Measurements from ENCODE around the gene ORC3.
"Not testable (repeated sequence)": the region's sequence is repeated elsewhere in the genome, so short reads cannot be mapped to it uniquely, and the experiment has no call there.

Gene ORC3

DNA sequence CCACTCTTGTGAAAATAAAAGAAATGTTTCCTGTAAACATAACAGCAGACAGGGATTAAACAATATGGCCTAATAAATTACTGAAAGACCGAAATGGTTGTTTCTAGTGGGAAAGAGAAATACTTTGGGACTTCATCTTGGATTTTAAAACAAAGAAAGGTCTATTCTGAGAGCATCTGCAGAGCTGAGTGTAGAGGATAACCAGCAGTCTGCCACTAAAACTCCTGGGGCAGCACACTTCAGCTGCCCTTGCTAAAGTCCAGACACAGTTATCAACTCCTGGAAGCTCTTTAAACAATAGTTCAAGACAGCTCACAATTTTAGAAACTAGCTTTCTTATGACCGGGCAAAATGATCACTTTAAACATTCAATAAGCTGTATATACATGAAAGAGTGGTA, 73.5 kb downstream of the ORC3 start:
- no peak for DNase-seq

DNA sequence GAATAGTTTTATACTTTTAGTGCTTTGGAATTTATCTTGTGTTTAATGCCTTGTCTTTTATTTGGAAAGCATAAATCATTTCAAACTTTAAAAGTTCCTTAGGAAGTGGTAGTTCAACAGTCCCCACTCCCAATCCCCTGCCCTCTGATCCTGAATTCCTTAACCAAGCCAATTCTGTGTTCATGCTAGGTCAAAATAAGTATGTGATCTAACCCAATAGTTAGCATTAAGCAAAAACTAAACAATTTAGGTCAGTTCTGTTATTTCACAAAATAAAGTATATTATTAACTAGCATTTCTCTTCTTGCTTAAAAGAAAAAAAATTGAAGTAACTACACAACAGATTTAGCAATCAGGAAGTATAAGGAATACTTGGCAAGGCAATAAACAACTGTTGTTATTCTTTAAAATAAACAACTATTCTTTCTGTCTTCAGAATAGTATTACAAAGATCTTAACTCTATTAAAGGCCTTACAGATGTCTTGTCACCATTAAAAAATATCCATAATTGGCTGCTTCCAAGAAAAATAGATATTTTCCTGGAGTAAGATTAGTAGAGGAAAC, 75.1 kb downstream of the ORC3 start:
- no peak for DNase-seq

DNA sequence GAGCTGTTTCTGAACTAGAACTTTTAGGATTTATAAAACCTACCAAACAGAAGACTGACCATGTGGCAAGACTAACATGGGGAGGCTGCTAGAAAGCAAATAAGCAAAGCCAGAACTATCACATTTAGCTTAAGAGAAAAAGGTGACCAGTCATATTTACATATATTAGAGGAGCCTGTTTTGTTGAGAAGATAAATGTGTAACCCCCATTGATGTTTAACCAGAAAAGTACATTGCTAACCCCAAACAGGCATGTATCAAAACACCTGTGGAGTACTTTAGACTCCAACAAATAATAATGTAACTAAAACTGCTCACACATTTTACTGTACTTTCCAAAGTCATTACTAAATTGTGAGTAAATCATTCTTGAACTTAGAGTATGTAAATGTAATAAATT, 77.1 kb downstream of the ORC3 start:
- no peak for DNase-seq

DNA sequence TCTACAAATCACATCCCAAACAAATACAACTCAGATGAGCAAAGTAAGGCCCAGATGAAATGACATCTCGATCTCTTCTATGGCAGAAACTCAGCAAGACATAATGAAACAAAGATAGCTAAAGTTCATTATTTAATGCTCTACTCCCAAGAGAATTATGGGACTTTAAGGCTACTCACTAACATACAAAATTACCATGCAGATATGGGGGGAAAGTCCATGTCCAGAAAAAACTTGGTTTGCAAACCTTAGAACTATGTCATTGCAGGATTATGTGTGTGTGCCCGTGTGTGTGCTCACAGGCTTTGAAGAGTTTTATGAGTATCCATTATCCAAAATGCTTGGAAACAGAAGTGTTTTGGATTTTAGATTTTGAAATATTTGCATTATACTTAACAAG, 78.1 kb downstream of the ORC3 start:
- no peak for DNase-seq

DNA sequence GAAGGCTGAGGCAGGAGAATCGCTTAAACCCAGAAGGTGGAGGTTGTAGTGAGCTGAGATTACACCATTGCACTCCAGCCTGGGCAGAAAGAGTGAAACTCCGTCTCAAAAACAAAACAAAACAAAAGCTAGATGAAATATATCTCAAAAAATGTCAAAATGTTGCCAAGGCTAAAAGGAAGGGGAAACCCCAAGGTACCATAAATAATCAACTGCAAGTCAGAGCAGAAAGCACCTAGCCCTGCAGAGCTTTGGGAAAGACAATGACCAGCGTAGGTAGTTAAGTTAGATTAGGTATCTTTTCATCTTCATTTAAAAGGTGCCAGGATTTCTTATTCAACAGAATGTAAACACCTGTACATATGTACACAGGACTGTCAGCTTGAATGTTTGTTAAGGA, 79.1 kb downstream of the ORC3 start:
- DNase-seq, result no peak

DNA sequence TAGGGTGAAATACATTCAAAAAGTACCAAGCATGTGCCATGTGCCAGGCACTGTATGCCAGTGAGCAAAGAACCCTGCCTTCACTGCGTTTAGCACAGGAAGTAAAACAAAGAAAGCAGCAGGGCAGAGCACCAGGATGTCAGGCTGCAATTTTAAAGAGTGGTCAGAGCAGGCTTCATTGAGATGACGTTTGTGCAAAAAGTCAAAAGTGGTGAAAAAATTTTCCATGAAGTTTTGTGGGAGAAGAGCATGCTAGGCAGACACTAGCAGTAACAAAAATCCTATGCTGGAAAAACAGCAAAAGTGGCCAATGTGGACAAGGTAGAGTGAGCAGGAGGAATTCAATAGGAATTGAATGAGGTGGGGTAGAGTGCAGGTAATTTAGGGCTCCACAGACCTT, 80.8 kb downstream of the ORC3 start:
- DNase-seq, result no peak

DNA sequence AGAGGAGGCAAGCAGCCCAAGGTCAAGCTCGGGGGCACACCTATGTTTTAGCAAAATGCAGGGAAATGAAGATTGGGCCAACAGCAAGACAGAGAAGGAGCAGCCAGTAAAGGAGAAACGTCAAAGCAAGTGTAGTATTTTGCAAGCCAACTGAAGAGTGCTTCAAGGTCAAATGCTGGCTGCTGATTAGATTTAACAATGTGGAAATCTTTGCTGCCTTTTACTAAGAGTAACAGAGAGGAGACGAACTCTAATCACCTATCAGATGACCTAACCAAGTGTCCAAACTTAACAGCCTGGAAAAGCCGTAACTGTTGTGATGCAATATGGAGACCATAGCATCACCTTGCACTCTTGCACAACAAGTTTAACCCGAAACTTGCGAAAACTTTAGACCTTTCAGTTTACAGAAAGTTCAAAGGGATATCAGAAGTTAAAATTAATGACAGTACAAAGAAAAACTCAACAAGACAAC, 81.7 kb downstream of the ORC3 start:
- no peak for DNase-seq

DNA sequence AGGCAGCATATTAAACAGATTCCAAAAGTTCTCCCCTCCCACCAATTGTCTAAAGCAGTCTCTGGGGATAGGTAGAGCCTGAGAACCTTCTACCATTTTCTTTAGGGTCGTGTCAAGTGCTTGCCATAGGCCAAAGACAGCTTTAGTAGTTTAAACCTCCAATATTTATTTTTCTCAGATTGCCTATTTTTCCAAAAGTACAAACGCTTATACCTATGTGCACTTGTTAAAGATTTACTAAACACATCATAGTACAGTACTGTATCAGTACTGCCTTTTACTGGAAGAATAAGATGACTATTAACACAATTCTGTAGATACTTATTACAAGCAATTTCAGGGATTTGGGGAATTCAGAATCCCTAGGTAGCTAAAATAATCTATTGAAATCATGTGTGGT, 82.7 kb downstream of the ORC3 start:
- DNase-seq, result no peak

DNA sequence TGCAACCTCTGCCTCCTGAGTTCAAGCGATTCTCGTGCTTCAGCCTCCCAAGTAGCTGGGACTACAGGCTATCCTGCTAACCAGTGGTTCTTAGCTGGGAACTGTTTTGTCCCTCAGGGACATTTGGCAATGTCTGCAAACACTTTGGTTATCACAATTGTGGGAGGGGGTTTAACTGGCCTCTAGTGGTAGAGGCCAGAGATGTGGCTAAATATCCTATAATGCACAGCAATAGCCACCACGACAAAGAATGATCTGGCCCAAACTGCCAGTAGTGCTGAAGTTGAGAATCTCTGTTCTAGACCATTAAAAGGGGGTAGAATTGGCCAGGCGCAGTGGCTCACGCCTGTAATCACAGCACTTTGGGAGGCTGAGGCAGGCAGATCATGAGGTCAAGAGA, 83.3 kb downstream of the ORC3 start:
- no peak for DNase-seq

DNA sequence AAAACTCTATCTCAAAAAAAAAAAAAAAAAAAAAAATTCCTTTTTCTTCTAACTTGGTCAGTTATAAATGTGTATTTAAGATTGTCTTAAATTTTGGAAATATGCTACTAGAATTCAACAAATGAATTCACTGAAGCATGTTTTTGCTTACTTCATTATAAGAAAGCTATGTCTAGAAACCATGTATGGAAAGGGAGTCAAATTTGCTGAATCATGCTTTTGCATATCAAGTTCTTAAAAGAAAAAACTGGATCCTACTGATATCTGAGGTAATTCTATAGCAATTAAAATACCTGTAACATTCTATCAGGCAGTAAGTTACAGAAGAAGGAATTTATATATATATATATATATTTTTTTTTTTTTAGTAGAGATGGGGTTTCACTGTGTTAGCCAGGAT, 84.4 kb downstream of the ORC3 start:
- no peak for DNase-seq

DNA sequence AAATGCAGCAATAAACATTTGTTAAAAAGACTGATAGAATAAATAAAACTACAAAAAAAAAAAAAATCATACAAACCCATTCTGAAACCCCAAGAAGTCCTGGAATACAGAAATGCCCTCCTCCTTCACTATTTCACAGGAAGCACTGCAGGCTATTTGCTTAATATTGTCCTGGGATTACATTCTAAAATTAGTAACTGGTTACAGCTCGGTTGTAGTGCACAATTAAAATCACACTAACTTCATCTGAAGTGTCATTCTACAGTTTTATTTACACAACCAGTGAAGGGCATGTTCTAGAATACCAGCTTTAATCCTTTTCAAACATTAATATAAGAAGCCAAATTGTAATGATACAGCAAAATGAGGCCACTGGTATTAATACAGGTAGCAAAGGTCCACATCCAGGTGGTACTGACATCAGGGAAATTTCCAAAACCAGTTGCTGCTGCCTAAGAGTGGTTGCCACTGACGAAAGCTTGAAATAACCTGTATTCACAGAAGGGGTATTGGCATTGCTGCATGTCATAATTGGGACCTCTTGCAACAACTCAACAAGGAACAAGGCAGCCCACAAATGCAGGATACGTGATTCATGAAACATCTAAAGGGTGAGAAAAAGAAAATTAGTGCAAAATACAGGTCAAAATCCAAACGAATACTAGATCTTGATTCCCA, 85.2 kb downstream of the ORC3 start:
- no peak for DNase-seq

DNA sequence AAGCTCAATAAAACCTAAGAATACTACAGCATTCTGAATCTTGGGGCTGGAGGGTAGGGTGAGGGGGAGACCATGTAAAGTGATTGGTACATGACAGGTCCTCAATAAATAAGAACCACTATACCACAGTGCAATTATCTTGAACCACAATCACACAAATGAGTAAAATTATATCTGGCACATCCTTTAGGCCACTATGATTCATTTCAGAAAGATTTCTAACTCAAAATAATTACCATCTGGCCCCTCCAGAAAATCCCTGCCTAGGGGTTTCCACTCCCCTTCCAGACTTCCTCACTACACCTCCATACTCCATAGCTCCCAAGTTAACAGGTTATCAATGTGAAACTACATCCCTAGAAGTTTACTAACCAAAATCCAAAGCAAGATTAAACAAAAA, 92.4 kb downstream of the ORC3 start:
- DNase-seq, result no peak

DNA sequence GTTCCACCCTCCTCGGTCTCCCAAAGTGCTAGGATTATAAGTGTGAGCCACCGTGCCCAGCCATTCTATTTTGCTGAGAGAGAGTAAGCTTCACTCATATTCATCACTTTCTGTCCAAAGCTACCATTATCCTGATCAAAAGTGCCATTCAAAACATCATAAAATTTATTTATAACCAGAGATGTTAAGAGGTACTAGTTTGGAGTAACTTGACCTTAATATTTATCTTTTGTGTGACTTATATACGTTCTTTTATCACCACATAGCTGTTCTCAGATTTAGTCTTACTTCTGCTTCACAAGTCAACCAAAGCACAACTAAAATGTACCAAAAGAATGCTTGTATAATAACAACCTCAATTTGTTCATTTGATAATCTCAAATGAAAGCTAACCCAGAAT, 94.0 kb downstream of the ORC3 start:
- no peak for DNase-seq

DNA sequence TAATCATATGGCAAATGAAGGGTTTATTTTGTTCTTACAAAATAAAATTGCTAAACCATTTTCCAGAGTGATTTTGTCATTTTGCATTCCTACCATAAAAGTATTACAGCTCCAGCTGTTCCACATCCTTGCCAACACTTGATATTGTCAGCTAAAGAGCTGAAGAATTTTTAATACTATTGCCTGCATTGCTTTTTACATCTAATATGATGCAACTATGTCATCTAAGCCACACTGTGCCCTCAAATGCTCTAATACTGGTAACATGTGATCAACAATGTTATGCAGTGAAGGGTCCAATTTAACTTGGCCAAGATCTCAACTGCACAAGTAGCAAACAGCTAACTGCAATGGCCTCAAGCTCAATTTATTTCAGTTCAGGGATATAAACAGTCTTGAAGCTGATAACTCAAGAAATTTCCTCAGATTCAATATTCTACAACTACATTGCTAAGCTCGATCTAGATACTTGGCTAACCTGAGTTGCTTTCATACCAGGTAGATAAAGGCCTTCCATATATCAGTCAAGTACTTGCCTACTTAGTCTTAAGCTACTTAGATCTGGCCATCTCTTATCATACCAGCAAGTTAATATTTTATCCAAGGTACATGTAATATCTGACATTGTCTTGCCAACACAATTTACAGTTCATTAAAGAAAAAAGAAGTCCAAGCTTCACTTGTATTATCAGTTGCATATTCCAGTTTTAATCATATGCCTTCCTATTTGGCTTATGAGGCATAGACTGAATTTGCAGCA, 95.1 kb downstream of the ORC3 start:
- no peak for DNase-seq

DNA sequence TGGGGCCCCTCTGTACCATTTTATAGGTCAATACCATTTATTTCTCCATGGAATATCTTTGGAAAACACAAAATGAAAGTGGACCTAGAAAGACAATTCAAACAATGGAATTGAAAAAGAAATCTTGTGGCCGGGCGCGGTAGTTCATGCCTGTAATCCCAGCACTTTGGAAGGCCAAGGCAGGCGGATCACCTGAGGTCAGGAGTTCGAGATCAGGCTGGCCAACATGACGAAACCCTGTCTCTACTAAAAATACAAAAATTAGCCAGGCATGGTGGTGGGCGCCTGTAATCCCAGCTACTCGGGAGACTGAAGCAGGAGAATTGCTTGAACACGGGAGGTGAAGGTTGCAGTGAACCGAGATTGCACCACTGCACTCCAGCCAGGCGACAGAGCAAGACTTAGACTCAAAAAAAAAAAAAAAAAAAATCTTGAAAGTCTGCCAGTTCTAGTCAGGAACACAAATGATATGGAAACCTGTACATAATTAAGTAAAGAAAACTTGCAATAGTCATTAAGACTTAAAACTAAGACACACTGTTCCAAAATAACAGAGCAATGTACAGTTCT, 96.8 kb downstream of the ORC3 start:
- DNase-seq, result not testable (repeated sequence)

DNA sequence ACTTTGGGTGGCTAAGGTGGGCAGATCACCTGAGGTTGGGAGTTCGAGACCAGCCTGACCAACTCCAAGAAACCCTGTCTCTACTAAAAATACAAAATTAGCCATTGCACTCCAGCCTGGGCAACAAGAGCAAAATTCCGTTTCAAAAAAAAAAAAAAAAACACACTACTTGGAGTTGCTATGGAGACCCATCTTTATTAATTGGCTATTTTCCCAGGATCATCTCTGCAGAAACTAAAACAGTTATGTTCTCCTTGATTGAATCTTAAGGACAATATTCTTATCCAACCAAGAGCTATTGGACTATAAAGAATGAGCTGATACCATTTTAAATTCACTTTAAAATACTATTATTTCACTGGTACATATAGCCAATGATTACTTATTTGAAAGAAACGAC, 97.4 kb downstream of the ORC3 start:
- DNase-seq, result no peak

DNA sequence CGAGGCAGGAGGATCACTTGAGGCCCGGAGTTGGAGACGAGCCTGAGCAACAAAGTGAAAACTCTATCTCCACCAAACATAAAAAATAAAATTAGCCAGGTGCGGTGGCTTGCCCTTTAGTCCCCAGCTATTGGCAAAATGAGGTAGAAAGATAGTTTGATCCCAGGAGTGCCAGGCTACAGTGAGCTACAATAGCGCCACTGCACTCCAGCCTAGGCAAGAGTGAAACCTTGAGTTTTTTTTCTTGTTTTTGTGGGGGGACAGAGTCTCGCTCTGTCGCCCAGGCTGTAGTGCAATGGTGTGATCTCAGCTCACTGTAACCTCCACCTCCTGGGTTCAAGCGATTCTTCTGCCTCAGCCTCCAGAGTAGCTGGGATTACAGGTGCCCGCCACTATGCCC, 98.0 kb downstream of the ORC3 start:
- DNase-seq, result not testable (repeated sequence)

DNA sequence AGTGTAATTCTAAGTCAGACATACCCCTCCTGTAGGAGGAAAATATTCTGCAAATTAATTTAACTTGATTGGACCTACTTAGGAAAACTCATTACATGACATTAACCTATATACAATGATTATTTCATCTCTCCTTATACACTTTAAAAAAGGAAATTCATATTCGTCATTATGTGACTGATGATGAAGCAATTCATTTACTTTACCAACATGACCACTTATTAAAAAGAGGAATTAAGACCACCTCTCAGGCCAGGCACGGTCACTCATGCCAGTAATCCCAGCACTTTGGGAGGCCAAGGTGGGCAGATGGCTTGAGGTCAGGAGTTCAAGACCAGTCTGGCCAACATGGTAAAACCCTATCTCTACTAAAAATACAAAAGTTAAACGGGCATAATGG, 100.5 kb downstream of the ORC3 start:
- no peak for DNase-seq

DNA sequence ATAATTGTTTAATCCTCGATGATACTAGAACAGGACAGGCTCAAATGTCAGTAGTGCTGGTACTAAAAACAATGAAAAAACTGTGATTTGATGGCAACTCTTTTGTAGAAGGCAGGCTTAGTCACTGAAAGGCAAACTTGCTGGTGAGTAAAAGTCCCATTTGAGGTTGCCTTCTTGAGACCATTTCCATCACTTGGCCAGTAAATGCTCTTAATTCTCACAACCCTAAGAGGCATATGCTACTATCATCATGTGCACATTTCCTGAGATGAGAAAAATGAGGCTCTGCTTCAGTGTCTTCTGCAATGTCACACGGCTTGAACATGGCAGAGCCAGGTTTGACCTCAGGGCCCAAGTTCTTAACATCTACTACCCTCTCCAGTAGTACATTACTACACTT, 102.2 kb downstream of the ORC3 start:
- DNase-seq, result no peak

DNA sequence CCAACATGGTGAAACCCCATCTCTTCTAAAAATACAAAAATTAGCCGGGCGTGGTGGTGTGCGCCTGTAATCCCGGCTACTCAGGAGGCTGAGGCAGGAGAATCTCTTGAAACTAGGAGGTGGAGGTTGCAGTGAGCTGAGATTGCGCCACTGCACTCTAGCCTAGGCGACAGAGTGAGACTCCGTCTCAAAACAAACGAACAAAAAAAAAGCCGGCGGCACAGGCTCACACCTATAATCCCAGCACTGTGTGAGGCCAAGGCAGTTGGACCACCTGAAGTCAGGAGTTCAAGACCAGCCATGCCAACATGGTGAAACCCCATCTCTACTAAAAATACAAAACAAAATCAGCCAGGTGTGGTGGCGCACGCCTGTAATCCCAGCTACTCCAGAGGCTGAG, 106.9 kb downstream of the ORC3 start:
- not testable (repeated sequence) for DNase-seq

DNA sequence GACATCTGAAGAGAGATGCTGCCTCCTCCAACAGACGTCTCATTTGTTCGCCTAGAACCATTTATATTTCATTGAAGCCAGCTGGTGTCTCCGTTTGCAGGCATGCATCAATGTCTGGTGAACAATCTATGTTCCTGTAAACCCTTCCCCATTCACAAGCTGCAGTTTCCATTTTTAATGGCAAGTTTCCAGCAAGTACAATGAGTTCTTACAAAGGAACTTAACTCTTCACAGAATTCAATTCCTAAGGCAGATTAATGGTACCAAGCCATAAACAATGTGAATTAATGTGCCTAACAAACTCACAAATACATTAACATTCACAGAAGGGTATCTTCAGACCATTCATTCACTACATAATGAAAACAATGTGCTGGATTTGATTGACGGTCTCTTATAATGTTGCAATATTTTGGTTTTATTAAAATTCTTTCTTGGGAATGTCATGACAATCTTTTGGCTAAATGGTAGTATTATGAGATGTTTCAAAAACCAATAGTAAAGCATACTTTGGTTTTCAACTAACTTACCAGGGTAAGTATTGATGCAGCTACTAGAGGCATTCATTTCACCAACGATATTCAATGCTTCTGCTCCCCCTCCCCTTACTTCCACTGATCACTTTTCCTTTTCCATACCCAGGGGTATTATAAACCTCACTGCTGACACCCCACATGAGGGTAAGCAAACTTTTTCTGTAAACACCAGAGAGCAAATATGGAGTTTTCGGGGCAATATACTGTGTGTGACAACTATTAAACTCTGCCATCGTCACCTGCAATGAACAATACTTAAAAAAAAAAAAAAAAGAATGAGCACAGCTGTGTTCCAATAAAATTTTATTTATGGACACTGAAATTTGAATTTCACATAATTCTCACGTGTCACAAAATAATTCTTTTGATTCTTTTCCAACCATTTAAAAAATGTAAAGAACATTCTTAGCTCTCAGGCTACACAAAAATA, 107.9 kb downstream of the ORC3 start:
- no peak for DNase-seq

DNA sequence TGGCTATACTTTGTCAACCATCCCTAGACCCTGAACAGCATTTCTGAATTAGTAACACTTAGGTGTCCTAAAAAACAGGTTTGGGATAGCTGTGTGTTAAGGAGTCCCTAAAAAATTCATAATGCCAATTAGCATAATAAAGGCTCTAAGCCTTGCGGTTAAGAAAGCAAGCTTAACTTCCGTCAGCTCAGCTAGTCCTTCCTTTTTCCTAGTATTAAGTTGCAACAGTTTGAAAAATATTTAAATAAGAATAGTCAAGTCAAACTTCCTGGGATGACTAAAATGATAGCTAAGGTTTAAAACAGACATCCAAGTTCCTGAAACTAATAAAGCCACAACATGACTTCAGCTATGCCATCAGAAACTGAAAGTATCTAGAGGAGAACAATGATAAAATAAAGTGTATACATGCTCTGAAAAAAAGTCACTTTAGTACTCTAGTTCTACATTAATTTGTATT, 108.6 kb downstream of the ORC3 start:
- DNase-seq, result no peak

DNA sequence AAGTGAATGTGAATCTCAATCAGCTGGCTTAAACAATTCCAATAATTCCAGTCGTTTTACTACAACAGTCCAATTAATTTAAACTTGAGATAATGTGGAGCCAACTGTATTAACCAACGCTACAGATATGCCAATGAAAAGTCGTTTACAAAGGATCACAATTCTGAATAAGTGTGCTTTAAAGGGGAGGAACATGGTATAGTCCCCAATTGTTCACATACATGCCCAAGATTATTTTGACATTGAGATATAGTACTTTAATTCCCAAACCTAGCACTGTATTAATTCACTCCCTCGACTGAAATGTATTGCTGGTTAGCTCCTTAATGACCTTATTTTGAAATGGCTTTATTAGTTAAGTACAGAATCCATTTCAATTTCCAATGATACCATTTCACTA, 109.6 kb downstream of the ORC3 start:
- DNase-seq, result no peak

All from stimulated activated CD4-positive, alpha-beta T cell treated with anti-CD3 and anti-CD28 coated beads, Interleukin-1b, Interleukin-23, amount 100 ng/mL, for 48 hours (primary cell).